Activated CD4-positive, CD25-positive, alpha-beta regulatory T cell treated with anti-CD3 and anti-CD28 coated beads, Interleukin-2, amount 50 U/mL, for 24 hours (primary cell): ENCODE measurements around the gene MYOT.
"Not testable (repeated sequence)": the region's sequence is repeated elsewhere in the genome, so short reads cannot be mapped to it uniquely, and the experiment has no call there.

Source experiments
- ATAC-seq, 2 donors: fragments of 150-1000 bp; cut with Tn5 transposase; one replicate each; pipeline ENCODE4 v1.10.0; 2021; ENCODE audit warnings: mild to moderate bottlenecking in 1 of 2, moderate library complexity in 1 of 2

MYOT gene

GRCh38 chr5:137867664-137868063 is at the start of gene MYOT:
Gene MYOT, plus strand, starts transcription at chr5:137867860. Its CDS starts 2,792 bp downstream, at chr5:137870652.
- ATAC-seq: no peak

GRCh38 chr5:137819766-137820165 is 47.9 kb upstream of the MYOT start:
- ATAC-seq: no peak

- no peak for ATAC-seq
These were observed 45.4 kb upstream of the MYOT start for GRCh38 chr5:137822158-137822764.

- no peak for ATAC-seq
These were observed 44.7 kb upstream of the MYOT start for GRCh38 chr5:137822984-137823383.

- no peak for ATAC-seq
These were observed 42.5 kb upstream of the MYOT start for GRCh38 chr5:137825165-137825564.

- ATAC-seq: no peak
These were observed 41.6 kb upstream of the MYOT start for GRCh38 chr5:137826067-137826466.

- no peak for ATAC-seq
These were observed 39.5 kb upstream of the MYOT start for GRCh38 chr5:137828180-137828579.

- no peak for ATAC-seq
These were observed 39.0 kb upstream of the MYOT start for GRCh38 chr5:137828664-137829063.

GRCh38 chr5:137831105-137831504 is 36.6 kb upstream of the MYOT start:
- ATAC-seq: no peak

GRCh38 chr5:137831526-137831925 is 36.1 kb upstream of the MYOT start:
- no peak for ATAC-seq

- ATAC-seq: no peak
These were observed 35.2 kb upstream of the MYOT start for GRCh38 chr5:137832416-137832815.

- ATAC-seq: no peak
These were observed 34.2 kb upstream of the MYOT start for GRCh38 chr5:137833463-137833862.

GRCh38 chr5:137834498-137835049 is 33.1 kb upstream of the MYOT start:
- no peak for ATAC-seq

GRCh38 chr5:137836298-137836697 is 31.4 kb upstream of the MYOT start:
- ATAC-seq: no peak

- ATAC-seq: no peak
These were observed 30.7 kb upstream of the MYOT start for GRCh38 chr5:137836997-137837396.

GRCh38 chr5:137837491-137838394 is 29.9 kb upstream of the MYOT start:
- ATAC-seq: no peak

- ATAC-seq: no peak
These were observed 28.7 kb upstream of the MYOT start for GRCh38 chr5:137838976-137839375.

GRCh38 chr5:137842296-137842695 is 25.4 kb upstream of the MYOT start:
- no peak for ATAC-seq

- no peak for ATAC-seq
These were observed 23.9 kb upstream of the MYOT start for GRCh38 chr5:137843676-137844299.

GRCh38 chr5:137845472-137845871 is 22.2 kb upstream of the MYOT start:
- no peak for ATAC-seq

- ATAC-seq: no peak
These were observed 20.0 kb upstream of the MYOT start for GRCh38 chr5:137847687-137848086.

- not testable (repeated sequence) for ATAC-seq
These were observed 14.5 kb upstream of the MYOT start for GRCh38 chr5:137853165-137853564.

- no peak for ATAC-seq
These were observed 11.5 kb upstream of the MYOT start for GRCh38 chr5:137856201-137856600.
